Measurements from ENCODE around the gene PIP4K2A.
"Not testable (repeated sequence)": the region's sequence is repeated elsewhere in the genome, so short reads cannot be mapped to it uniquely, and the experiment has no call there.

The PIP4K2A gene

DNA sequence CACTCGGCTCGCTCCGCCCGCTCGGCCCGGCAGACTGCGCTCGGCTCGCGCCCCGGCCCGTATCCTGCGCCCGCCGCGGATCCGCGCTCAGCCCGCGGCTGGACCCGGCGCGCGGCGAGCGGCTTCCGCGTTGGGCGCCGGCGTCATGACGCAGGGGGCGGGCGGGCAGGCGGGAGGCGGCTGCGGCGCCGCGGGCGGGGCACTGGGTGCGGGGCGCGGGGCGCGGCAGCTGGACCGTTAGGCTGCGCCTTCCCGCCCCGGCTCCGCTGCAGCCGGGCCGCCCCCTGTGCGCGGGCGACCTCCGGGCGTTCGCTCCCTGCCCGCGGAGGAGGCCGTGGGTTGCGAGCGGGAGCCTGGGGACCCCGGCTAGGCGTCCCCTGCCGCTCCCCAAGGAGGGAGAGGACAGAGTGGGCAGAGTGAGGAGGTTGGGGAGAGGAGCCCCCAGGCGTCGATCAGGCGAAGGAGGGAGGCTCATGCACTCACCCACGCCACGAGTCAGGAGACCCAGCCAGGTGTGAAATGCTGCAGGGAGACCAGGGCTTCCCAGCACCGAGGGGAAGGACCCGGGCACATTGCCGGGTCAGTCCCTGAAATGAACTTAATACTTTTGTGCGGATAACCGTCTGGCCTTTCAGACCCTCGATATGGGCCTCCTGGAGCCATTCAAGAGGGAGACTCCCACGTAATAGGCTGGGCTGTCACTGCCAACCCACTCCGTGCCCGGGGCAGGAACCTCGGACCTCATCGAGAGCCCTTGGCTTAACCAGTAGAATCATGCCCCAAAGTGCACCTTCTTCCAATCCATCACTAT lies at the start of gene PIP4K2A:
PIP4K2A (minus strand) TSS at position 100 of the 811 bp plus-strand sequence. CDS start 252 bp downstream, outside the sequence.
- Mint-ChIP-seq H3K4me3 (peak within 1 kb of the TSS; percentile 91), H3K27ac (peak within 1 kb of the TSS; percentile 84), H3K36me3 (ENCODE audit: low read depth) (peaks cover 13% of the 10 kb centered on the region), H3K9me3 (no peaks in the 10 kb centered on the region), H3K27me3 (peaks cover 6% of the 10 kb centered on the region), H3K4me1 (ENCODE audit: low read depth) (peaks cover 30% of the 10 kb centered on the region)
- intact Hi-C loops (cut with micrococcal nuclease) = loop anchor here (5.0 to 10.0 kb wide), 5 partner anchors 107 to 1190 kb away; partner anchors contain the start of genes DNAJC1 and SKIDA1

GRCh38 chr10:22761569-22762220 lies 47.3 kb upstream of the PIP4K2A start:
- intact Hi-C loops (cut with micrococcal nuclease) = no loop called here
- Mint-ChIP-seq H3K4me1 (ENCODE audit: low read depth) (peaks cover 31% of the 10 kb centered on the region), H3K27me3 (peaks cover 6% of the 10 kb centered on the region), H3K9me3 (no peaks in the 10 kb centered on the region), H3K4me3 (no peak overlapping the region), H3K27ac (no peak overlapping the region), H3K36me3 (ENCODE audit: low read depth) (no peaks in the 10 kb centered on the region)

DNA sequence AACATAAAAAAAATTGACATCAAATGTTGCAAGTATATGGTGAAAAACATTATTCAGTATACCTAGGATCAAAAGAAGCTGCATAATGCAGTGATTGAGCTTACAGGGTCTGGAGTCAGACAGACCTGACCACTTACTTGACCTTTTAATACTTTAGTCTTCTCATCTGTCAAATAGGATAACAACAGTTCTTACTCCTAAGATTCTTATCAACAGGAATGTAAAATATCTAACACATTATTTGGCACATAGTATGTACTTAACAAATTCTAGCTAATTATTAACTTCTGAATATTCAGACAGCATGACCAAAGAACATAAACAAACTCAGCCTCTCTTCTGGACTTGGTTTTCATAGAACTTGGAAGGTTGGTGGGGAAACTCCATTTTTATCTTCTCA lies 45.6 kb upstream of the PIP4K2A start:
- Mint-ChIP-seq H3K27ac (no peak overlapping the region), H3K27me3 (peaks cover 6% of the 10 kb centered on the region), H3K4me3 (no peak overlapping the region), H3K9me3 (no peaks in the 10 kb centered on the region), H3K36me3 (ENCODE audit: low read depth) (no peaks in the 10 kb centered on the region), H3K4me1 (ENCODE audit: low read depth) (peaks cover 25% of the 10 kb centered on the region)
- intact Hi-C loops (cut with micrococcal nuclease) = no loop called here

DNA sequence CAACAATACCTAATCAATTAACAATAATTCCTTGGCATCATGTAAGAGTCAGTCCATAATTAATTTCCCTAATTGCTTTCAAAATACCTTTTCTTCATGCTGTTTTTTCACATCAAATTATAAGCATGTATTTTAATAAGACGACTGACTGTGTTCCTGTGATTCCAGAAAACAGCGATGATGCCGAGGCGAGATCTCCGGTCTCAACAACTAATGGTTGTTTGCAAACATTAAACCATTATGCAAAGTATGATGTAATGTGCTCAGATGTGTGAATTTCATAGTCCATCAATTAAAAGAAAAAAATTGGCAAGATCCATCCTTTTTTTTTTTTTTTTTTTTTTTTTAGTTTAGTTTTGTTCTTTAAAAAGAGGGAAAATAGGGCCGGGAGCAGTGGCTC lies 44.5 kb upstream of the PIP4K2A start:
- Mint-ChIP-seq H3K4me3 (no peak overlapping the region), H3K9me3 (no peaks in the 10 kb centered on the region), H3K27ac (no peak overlapping the region), H3K36me3 (ENCODE audit: low read depth) (no peaks in the 10 kb centered on the region), H3K4me1 (ENCODE audit: low read depth) (peaks cover 21% of the 10 kb centered on the region), H3K27me3 (peaks cover 6% of the 10 kb centered on the region)
- intact Hi-C loops (cut with micrococcal nuclease) = loop anchor here (5.0 kb wide), 1 partner anchor 37 kb away; no protein-coding TSS in a partner anchor

GRCh38 chr10:22754296-22754695 lies 39.9 kb upstream of the PIP4K2A start:
- Mint-ChIP-seq H3K4me1 (ENCODE audit: low read depth) (peaks cover 19% of the 10 kb centered on the region), H3K36me3 (ENCODE audit: low read depth) (no peaks in the 10 kb centered on the region), H3K27me3 (no peaks in the 10 kb centered on the region), H3K27ac (no peak overlapping the region), H3K9me3 (no peaks in the 10 kb centered on the region), H3K4me3 (no peak overlapping the region)
- intact Hi-C loops (cut with micrococcal nuclease) = no loop called here

DNA sequence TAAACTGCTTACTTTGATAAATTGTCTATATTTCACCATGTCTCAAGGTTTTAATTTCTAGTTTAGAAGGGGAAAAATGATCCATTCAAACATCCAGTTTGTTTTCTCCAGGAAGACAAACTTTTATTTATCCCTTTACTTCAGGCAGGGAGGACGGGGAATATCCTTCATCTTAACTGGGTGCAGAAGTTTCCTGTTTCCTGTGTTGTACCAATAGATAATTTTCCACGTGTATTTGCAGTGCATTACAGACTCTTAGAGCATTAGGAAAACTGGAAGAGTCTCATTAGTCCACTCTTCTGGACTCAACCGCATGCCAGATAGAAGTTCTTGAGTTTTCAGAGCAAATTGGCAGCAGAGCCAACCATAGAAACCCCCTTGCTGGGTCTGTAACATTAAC lies 39.4 kb upstream of the PIP4K2A start:
- intact Hi-C loops (cut with micrococcal nuclease) = no loop called here
- Mint-ChIP-seq H3K27me3 (no peaks in the 10 kb centered on the region), H3K9me3 (no peaks in the 10 kb centered on the region), H3K4me1 (ENCODE audit: low read depth) (peaks cover 19% of the 10 kb centered on the region), H3K36me3 (ENCODE audit: low read depth) (no peaks in the 10 kb centered on the region), H3K4me3 (no peak overlapping the region), H3K27ac (no peak overlapping the region)

GRCh38 chr10:22752272-22752889 lies 38.0 kb upstream of the PIP4K2A start:
- Mint-ChIP-seq H3K27me3 (no peaks in the 10 kb centered on the region), H3K36me3 (ENCODE audit: low read depth) (no peaks in the 10 kb centered on the region)
- intact Hi-C loops (cut with micrococcal nuclease) = no loop called here

DNA sequence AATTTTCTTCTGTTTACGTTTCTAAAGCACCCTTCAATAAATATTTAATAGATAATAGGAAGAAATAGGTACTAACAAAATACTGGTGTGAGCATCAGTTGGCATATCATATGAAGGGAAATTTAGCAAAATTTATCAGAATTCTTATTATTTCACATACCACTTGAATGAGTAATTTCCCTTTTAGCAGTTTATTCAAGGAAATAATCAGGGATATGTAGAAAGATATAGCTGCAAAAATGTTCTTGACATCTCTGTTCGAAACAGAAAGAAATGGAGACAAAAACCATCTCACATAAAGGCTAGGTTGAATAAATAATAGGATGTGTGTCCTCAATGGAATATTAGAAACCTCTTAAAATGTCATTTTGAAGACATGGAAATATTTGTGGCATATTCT lies 35.8 kb upstream of the PIP4K2A start:
- H3K27ac Mint-ChIP-seq = no peak overlapping the region
- H3K9me3 Mint-ChIP-seq = no peaks in the 10 kb centered on the region
- intact Hi-C loops (cut with micrococcal nuclease) = no loop called here
- no peaks in the 10 kb centered on the region for H3K36me3 Mint-ChIP-seq (ENCODE audit: low read depth)
- H3K4me1 Mint-ChIP-seq (ENCODE audit: low read depth) = peaks cover 19% of the 10 kb centered on the region
- H3K27me3 Mint-ChIP-seq = no peaks in the 10 kb centered on the region
- H3K4me3 Mint-ChIP-seq = no peak overlapping the region

More at GRCh38 chr10:22752272-22752889, 38.0 kb upstream of the PIP4K2A start:
- Mint-ChIP-seq H3K27ac (no peak overlapping the region), H3K4me3 (no peak overlapping the region), H3K4me1 (ENCODE audit: low read depth) (peaks cover 19% of the 10 kb centered on the region), H3K9me3 (no peaks in the 10 kb centered on the region)

- H3K4me3 Mint-ChIP-seq; intact Hi-C loops (cut with micrococcal nuclease); H3K36me3 Mint-ChIP-seq (ENCODE audit: low read depth); H3K27me3 Mint-ChIP-seq; H3K27ac Mint-ChIP-seq: not testable (repeated sequence)
- Mint-ChIP-seq H3K9me3 (peaks cover 17% of the 10 kb centered on the region), H3K4me1 (ENCODE audit: low read depth) (peaks cover 35% of the 10 kb centered on the region)
Measured at GRCh38 chr10:22744858-22745257, 30.5 kb upstream of the PIP4K2A start.

DNA sequence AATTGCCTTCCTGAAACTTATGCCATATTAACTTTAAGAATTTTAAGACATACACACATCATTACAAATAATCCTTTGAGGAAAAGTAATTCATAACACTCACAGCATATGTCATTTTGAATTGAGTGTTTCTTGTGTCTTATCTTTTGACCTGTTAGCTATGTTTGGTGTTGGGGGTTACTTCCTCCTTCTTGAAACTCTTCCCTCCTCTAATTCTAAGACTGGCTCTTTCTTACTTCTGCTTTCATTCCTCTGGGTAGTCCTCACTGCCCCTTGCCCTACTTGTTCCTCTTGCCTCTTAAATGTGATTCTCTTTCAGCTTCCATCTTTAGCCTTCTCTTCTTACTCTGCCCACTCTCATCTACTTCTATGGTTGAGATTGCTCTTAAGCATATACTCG lies 28.3 kb upstream of the PIP4K2A start:
- Mint-ChIP-seq H3K36me3 (ENCODE audit: low read depth) (no peaks in the 10 kb centered on the region), H3K27ac (peak overlapping the region; percentile 55), H3K4me1 (ENCODE audit: low read depth) (peaks cover 45% of the 10 kb centered on the region), H3K27me3 (no peaks in the 10 kb centered on the region), H3K4me3 (peak overlapping the region; percentile 2), H3K9me3 (peaks cover 18% of the 10 kb centered on the region)
- intact Hi-C loops (cut with micrococcal nuclease) = no loop called here

GRCh38 chr10:22741631-22742030 lies 27.3 kb upstream of the PIP4K2A start:
- H3K27ac Mint-ChIP-seq; H3K36me3 Mint-ChIP-seq (ENCODE audit: low read depth); intact Hi-C loops (cut with micrococcal nuclease); H3K27me3 Mint-ChIP-seq; H3K4me3 Mint-ChIP-seq: not testable (repeated sequence)
- Mint-ChIP-seq H3K4me1 (ENCODE audit: low read depth) (peaks cover 50% of the 10 kb centered on the region), H3K9me3 (peaks cover 18% of the 10 kb centered on the region)

DNA sequence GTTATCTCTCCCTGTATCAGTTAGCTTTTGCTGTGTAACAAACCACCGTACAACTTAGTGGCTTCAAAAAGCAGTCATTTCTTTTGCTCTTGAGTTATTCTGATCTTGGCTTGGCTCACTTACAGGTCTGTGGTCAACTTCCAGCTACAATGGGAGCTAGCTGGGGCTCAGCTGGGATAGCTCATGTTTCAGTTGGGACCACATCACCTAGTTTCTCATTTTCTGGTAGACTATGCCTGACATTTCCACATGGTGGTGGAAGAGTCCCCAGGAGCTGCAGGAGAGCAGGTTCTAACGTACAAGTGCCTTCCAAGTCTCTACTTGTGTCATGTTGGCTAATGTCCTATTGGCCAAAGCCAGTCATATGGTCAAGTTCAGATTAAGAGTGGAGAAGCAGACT lies 25.8 kb upstream of the PIP4K2A start:
- H3K4me1 Mint-ChIP-seq (ENCODE audit: low read depth) = peaks cover 57% of the 10 kb centered on the region
- peaks cover 18% of the 10 kb centered on the region for H3K9me3 Mint-ChIP-seq
- no peaks in the 10 kb centered on the region for H3K36me3 Mint-ChIP-seq (ENCODE audit: low read depth)
- H3K4me3 Mint-ChIP-seq = no peak overlapping the region
- intact Hi-C loops (cut with micrococcal nuclease) = no loop called here
- H3K27me3 Mint-ChIP-seq = no peaks in the 10 kb centered on the region
- H3K27ac Mint-ChIP-seq = no peak overlapping the region

GRCh38 chr10:22737587-22737986 lies 23.2 kb upstream of the PIP4K2A start:
- peaks cover 8% of the 10 kb centered on the region for H3K9me3 Mint-ChIP-seq
- H3K27me3 Mint-ChIP-seq = no peaks in the 10 kb centered on the region
- H3K4me1 Mint-ChIP-seq (ENCODE audit: low read depth) = peaks cover 38% of the 10 kb centered on the region
- H3K27ac Mint-ChIP-seq = peak overlapping the region; percentile 15
- intact Hi-C loops (cut with micrococcal nuclease) = no loop called here
- no peaks in the 10 kb centered on the region for H3K36me3 Mint-ChIP-seq (ENCODE audit: low read depth)
- H3K4me3 Mint-ChIP-seq = no peak overlapping the region

DNA sequence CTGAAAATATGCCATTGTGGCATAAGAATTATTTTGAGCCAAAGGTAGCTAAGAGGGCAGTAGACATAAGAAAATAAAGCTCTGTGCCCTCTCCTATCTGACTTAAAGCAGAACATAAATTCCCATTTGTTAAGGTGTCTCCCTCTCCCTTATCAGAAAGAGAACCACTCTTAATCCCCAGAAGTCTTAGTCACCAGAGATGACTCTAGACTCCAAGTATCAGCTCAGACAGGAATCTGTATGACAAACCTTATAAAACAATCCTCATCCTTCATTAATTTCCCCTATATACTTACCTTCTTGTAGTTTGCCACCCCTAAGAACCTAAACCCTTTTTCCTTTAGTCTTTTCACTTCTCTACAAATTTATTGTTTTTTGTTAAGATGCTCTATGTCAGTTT lies 21.8 kb upstream of the PIP4K2A start:
- Mint-ChIP-seq H3K4me3 (no peak overlapping the region), H3K27me3 (no peaks in the 10 kb centered on the region), H3K9me3 (peaks cover 7% of the 10 kb centered on the region), H3K27ac (no peak overlapping the region), H3K4me1 (ENCODE audit: low read depth) (peaks cover 28% of the 10 kb centered on the region), H3K36me3 (ENCODE audit: low read depth) (no peaks in the 10 kb centered on the region)
- intact Hi-C loops (cut with micrococcal nuclease) = no loop called here
